ENCODE data around the gene VIL1. TPM values are rescaled to one million over a fixed set of nuclear protein-coding genes. Genes with fewer than 3 reads are reported as not detected.

Gene VIL1
- total and polyA plus RNA-seq, 2 of the 8 experiments (the other 6 are each of a cell fraction or from before 2014, with no cell fraction given) = 6.2 to 7.0 TPM

- TF ChIP-seq KDM4A (IDR thresholded peaks at IDR 0.05; ENCODE audit: low read depth, low read length, severe bottlenecking) (no peak), JUN (IDR thresholded peaks at IDR 0.05; ENCODE audit: low read depth, low read length) (no peak), CREB1 (IDR thresholded peaks at IDR 0.05) (no peak), FOSL1 (IDR thresholded peaks at IDR 0.05; ENCODE audit: insufficient read depth, low read depth, low read length) (no peak), SP1 (IDR thresholded peaks at IDR 0.05; ENCODE audit: low read depth, low read length) (no peak)
Observed at GRCh38 chr2:218431878-218432277, 13.0 kb downstream of the VIL1 start (continued).
